KOPT-K1 (cell line): ENCODE data around the gene UPP1.

Experiments used
- H3K27ac ChIP-seq: fragments of 200-600 bp; sonication (generic); 2 replicates; pipeline ENCODE4 v1.5.1; 2016; ENCODE audit warnings: antibody characterized with exemption, mild to moderate bottlenecking, low read depth, low read length; ENCODE audit not compliant: poor library complexity, severe bottlenecking
- H3K36me3 ChIP-seq: fragments of 200-600 bp; sonication (generic); 2 replicates; pipeline ENCODE4 v1.5.1; 2017; ENCODE audit warnings: antibody characterized with exemption, mild to moderate bottlenecking, low read length, moderate library complexity; ENCODE audit not compliant: insufficient read depth
- H3K9me3 ChIP-seq: fragments of 200-600 bp; sonication (generic); 2 replicates; pipeline ENCODE4 v1.5.1; 2017; ENCODE audit warnings: antibody characterized with exemption, low read length, mild to moderate bottlenecking; ENCODE audit not compliant: insufficient read depth, poor library complexity, severe bottlenecking

The UPP1 gene

GRCh38 chr7:48149058-48149457 is 60.0 kb downstream of the UPP1 start:
- H3K27ac ChIP-seq: no peak overlapping the region
- no peaks in the 10 kb centered on the region for H3K9me3 ChIP-seq
- no peaks in the 10 kb centered on the region for H3K36me3 ChIP-seq

- Histone ChIP-seq H3K36me3 (no peaks in the 10 kb centered on the region), H3K27ac (no peak overlapping the region), H3K9me3 (no peaks in the 10 kb centered on the region)
Measured at GRCh38 chr7:48150086-48150485, 61.0 kb downstream of the UPP1 start.

GRCh38 chr7:48154792-48155413 is 65.8 kb downstream of the UPP1 start:
- no peaks in the 10 kb centered on the region for H3K36me3 ChIP-seq
- H3K9me3 ChIP-seq: no peaks in the 10 kb centered on the region
- H3K27ac ChIP-seq: no peak overlapping the region
